GM21619 (cell line): ENCODE measurements around the gene IL2RA.

Source experiments
- ATAC-seq: cut with Tn5 transposase; IDR thresholded peaks from one replicate; pipeline ENCODE4 v1.9.1; 2021; ENCODE audit not compliant: unreplicated experiment

The IL2RA gene

DNA sequence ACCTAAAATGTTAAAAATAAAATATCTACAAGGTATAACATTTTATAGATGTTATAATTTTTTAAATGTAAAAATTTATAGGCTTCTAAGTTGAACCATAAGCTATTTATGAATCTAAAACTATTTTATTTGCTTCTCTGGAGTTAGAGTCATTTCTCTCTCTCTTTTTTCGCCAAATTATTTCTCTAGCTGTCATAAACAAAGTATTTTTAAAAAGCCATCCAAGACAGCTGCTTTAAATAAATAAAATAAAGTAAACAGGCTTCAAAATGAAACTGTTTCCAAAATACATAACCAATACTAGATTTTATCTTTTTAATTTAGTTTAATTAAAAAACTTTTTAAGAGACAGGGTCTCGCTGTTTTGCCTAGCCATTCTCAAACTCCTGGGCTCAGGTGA lies 72.4 kb downstream of the IL2RA start:
- no peak for ATAC-seq

DNA sequence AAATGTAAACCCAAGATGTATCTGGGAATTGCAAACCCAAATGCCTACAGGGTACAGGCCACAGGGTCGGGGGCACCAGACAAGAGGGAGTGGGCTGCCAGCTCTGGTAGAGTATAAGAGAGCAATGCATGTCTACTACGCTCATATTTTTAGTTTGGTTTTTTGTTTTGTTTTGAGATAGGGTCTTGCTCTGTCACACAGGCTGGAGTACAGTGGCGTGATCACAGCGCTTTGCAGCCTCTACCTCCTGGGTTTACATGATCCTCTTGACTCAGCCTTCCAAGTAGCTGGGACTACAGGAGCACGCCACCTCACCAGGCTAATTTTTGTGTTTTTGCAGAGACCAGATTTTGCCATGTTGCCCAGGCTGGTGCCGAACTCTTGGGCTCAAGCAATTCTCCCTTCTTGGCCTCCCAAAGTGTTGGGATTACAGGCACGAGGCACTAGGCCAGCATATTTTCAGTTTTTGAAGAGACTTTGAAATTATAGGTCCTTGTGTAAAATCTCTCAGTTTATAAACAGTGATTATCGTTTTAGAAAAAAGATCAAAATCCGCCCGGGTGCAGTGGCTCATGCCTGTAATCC lies 73.7 kb downstream of the IL2RA start:
- no peak for ATAC-seq

DNA sequence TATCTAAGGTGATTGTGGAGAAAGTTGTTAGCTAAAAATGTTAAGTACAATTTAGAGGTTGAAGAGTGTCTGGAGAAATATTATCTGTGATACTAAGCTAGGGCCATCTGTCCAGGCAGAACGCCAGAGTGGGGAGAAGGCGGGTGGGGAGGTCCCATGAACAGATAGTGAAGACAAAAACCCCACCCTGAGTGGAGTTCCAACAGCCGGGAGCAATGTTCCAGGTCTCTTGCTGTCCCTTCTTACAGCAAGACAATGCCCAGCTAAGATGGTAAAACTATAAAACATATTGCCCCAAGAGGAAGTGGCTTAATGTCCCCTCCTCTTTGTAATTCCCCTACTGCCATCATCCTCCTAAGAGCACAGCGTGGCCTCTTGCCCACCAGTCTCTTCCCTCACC lies 74.4 kb downstream of the IL2RA start:
- ATAC-seq = no peak

DNA sequence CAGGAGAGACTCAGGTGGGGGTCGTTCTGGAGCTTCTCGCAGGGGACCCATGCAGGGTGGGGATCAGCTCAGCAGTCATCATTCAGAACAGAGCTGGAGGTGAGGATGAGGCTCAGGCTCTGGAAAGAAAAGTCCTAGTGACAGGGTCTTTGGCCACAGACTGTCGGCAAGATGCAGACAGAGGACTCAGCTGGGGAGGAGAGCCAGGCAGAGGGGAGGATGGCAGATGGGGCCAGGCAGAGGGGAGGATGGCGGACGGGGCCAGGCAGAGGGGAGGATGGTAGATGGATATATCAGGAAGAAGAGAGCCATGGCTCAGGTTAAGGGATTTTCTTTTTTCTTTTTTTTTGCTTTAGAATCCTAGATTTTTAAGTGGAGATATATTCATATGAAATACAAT lies 77.1 kb downstream of the IL2RA start:
- ATAC-seq = no peak

DNA sequence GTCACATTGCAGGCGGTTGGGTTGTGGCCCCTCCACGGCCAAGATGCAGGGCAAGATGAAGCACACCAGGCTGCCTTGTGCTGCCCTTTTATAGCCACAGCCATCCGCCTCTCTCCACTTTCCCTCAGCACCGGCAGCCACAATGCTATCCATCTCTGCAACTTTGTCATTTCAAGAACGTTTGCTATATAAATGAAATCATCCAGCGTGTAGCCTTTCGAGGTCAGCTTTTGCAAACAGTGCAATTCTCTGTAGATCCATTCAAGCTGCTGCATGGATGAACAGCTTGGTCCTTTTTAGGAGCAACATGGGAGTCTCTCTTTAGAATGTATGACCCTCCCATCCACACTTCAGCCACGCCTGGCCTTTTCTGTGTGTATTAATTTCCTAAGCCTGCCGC lies 78.4 kb downstream of the IL2RA start:
- no peak for ATAC-seq

DNA sequence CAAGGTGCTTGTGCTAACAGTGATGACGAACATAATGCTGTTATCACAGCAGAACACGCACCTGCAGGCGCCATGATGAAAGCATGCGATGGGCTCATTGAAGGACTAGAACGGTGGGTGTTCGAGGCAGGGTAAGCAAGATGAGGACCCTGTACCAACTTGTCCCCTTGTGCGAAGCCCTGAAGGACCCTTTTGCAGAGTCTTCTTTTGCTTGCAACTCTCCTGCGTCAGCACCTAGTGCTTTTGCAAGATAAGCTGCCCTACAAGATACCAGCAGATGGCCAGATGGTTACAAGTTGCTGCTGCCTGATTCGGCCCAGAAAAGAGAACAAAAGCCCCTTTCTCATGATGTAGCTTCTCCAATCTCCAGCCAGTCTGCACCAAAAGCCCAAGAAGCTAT lies 80.6 kb downstream of the IL2RA start:
- no peak for ATAC-seq

DNA sequence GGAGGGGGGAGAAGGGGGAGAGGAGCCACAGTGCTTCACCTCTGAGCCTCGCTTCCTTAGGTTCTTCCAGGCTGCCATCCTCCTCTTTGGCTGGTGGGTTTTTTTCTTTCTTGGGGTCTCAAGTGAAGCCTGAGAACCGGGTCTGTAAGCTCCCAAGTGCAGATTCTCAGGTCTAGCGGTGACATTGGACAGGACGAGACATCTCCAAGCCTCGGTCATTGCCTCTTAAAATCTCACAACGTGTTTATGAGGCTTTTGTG lies 84.0 kb downstream of the IL2RA start:
- no peak for ATAC-seq

DNA sequence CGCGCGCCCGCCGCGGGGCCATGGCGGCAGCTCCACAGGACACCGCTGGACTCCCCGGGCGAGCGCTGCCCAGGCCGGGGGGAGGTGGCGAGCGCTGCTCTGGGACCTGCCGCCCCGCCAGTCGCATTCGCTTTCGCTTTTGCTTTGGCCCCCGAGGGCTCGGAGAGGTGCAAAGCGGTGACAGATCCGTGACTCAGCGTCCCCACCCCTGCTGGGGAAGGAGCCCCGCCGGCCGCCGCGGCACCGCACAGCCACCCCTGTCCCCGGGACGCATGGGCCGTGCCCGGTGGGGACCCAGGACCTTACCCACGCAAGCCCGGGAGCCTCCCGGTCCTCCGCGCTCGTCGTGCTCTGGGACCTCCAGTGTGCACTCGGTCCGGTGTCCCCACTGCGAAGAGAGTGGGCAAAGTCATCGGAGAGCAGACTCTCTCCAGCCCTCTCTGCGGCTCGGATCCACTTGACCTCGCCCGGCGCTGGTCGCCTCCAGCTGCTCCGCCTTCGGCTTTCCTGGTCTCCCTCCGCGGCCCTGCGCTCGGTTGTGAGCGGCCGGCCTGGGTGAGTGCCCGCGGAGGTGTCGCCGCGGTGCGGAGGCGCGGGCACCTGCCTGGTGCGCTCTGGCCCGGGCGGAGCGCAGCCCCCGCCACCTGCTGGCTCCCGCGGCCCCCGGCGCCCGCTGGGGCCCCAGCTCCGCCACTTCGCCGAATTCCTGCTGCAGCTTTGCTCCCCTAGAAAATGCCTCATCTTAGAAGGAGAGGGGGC lies 84.5 kb downstream of the IL2RA start, which contains the start of gene IL15RA:
IL15RA (minus strand) TSS at position 73 of the 759 bp plus-strand sequence; CDS start at position 22, 51 bp downstream.
- peak; percentile 60 for ATAC-seq

DNA sequence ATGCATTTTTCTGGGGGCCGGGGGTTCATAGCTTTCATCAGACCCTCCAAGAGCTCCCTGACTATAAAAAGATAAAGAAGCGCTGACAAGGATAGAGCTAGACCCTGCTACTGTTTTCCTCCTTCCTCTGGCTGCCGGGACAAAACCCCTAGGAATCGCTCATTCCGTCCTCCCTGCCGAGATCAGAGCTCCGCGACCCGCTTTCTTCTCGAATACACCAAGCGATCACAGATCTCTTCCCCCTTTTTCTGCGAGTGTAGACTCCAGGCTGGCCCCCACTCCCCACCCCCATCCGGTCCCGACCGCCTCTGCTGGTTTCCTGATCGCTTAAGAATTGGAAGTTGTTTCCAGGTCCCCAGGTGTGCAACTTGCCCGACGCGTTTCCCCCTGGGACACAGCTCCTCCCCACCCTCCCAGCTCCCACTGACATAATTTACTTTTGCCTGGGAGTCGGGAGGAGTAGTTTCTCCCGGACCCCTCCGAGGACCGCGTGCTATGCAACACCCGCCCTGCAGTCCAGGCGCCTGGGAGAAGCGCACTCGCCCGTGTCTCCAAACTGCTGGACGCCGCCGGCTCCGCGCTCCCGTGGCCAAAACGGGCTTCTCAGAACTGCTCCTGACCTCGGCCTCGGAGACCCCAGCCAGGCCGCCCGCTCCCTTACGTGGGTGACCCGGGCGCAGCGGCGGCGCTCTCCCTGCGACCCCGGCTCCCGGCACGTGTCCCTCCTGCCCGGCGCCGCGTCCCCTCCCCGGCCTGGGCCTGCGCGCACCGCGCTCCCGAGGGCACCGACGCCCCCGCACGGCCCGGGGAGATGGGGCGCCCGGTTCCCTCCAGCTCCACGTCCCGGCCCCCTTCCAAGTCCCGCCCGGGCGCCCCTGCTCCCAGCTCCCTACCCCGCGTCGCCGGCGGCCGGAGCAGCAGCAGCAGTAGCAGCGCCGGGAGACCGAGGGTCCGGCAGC lies 85.4 kb downstream of the IL2RA start:
- peak; percentile 19 for ATAC-seq

DNA sequence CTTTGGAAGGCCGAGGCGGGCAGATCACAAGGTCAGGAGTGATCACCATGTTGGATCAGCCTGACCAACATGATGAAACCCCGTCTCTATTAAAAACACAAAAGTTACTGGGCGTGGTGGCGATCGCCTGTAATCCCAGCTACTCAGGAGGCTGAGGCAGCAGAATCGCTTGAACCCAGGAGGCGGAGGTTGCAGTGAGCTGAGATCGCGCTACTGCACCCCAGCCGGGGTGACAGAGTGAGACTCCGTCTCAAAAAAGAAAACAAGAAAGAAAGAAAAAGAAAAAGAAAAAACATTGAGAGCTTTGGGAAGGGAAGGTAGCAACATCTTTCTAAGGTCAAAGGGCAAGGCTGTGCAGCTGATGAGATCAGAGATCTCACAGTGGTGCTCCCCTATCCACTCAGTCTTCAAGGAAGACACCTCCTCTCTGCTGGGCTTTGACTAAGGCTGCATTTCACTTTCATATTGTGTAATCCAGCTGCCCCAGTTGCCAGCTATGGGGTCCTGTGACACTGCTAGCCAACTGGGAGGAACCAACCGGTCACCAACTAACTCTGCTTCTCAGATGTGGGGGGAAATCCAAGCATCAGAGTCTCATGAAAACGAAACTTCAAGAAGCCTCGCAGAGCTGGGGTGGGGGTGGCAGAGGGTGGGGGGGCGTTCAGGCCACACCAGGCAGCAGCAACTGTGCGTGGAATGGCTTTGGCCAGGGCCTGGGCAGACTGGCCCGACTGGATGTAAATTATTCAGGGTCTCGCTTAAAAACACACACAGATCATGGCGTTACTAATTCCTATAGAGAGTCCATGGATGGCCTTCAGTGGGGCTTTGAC lies 86.3 kb downstream of the IL2RA start:
- ATAC-seq = peak; percentile 48

DNA sequence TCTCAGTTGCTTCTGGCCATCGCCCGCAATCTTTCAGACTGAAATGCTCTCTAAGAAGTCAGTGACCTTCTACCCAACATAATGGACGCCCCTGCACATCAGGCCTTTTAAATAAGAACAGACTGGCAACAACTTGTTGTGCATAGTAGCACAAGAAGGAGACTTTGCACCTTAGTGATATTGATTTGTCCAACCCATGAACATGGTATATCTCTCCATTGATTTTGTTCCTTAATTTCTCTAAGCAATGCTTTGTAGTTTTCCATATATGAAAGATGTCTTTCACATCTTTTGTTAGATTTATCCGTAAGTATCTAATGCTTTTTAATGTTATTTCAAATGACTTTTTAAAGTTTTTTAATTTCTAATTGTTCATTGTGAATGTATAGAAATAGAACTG lies 89.1 kb downstream of the IL2RA start:
- no peak for ATAC-seq

DNA sequence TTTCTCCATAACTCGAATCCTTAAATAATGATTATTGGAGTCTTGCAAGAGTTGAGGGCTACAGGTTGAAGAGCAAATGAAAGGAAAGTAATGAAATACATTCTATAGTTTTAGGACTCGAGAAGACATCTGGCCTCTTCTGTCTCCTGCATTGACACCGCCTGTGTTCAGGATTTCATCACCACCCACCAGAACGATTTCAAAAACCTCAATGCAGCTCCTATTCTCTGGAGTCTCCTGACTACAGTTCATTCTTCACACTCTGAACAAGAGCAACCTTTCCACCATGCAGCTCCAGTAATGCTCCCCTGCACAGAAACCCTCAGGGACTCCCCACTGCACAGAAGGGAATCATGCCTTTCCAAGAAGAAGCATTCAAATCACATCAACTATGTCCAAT lies 90.3 kb downstream of the IL2RA start:
- ATAC-seq = no peak

DNA sequence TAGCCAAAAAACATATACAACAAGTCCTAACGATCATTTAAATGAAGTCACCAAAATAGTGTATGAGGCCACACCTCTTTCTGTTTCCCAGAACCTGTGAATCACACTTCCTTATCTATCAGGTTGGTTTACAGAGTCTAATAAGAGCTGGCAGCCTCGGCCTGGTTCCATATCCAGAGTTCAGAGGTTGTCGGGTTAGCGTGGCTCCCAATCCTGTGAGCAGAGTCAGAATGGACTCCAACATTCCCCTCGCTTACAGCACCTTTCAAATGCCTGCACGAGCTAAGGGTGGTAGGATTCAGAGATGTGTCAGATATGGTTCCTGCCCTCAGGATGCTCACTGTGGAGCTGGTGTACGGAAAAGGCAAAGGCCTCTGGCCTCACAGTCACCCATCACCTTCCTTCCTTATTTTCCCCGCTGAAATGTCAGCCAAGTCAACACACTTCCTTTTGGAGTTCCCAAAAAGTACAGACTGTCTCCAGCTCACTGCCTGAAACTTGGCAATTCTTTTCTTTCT lies 90.8 kb downstream of the IL2RA start:
- peak; percentile 27 for ATAC-seq

DNA sequence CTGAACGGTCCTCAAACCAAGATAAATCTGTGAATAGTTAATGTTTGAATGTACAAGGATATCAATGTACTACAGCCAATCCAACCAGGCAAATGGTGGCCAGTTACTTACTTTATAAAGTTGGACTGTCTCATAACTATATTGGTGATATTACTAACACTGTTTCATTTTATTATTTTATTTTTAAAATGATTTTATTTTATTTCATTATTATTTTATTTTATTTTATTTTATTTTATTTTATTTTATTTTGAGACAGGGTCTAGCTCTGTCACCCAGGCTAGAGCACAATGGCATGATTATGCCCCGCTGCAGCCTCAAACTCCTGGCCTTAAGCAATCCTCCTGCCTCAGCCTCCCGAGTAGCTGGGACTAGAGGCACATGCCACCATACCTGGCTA lies 91.6 kb downstream of the IL2RA start:
- ATAC-seq = no peak

DNA sequence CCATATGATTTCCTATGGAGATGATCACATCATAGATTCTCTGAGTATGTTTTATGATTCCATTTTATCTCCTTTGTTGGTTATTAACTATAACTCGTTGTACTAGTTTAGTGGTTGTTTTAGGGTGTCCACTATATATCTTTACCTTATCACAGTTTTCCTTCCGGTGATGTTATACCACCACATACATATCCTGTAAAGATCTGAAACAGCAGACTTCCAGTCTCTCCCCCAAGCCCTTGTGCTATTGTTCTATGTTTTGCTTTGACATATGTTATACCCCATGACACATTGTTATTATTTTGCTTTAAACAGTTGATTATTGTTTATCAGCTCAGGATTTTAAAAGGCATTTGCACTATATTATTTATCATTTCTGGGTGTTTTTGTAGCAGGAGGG lies 92.1 kb downstream of the IL2RA start:
- ATAC-seq = no peak

DNA sequence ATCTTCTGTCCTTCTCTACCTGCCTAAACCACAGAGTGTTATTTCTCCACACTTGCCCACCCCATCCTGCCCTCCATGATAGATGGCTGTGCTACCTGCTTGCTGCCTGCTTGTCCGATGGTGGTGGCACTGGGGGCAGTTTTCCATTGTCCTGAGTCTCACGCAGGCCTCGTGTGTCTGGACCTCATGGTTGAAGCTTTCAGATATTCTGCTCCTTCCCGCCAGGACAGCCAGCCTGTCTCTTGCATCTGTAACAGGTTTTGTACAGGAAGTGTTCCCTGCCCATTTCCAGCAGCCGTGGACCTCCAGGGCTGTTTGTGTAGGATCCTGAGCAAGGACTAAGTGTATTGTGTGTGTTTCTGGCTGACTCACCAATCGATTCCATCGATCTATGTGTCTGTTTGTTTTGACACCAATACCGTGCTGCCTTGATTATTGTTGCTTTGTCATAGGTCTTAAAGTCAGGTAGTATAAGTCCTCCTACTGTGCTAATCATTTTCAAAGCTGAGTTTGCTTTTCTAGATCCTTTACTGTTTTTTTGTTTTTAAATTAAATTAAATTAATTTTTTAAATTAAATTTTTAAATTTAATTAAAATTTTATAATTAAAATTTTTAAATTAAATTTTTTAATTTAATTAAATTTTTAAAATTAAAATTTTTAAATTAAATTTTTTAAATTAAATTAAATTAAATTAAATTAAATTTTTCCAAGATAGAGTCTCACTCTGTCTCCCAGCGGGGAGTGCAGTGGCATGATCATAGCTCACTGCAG lies 93.3 kb downstream of the IL2RA start:
- ATAC-seq = no peak

DNA sequence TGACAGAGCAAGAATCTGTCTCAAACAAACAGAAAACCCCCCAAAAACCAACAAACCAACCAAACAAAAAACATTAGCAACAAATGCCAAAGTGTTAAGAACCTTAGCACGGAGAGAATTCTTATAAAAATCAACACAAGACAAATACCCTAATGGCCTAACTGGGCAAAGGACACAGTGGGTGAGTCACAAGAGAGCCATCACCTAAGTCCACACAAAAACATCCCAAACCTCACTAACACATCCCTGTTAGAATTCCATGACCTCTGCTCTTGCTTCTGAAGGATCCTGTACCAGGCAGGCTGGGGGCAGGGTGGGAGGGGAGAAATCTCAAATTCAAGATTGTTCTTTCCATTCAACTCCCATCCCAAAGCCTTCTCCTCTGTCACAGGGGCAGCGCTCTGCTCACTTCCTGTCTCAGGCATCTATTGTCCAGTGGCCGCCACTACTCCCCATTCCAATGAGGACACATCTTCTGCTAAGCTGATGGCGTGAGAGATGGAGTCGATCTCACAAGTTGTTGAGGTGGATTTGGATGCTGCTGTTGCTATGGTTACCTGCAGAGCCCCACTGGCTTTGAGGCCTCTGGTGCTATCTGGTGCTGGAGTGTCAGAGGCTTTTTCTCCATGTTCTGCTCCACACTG lies 94.0 kb downstream of the IL2RA start:
- no peak for ATAC-seq

DNA sequence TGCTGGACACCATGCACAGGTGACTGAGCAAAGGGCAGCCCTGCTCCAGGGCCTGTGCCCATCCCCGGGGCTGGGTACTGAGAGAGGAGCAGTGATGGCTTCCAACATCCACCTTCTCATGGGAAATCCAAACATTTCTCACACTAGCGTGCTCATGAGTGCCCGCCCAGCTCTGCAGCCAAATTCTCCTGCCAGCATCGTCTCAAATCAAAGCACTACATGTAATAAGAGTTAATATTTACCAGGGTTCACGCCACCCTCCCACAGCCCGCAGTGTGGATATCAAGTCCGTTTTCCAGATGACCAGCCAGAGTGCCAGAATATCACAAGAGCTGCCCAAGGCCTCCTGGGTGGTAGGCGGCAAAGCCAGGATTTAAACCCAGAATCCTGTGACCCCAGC lies 96.9 kb downstream of the IL2RA start:
- ATAC-seq = no peak

DNA sequence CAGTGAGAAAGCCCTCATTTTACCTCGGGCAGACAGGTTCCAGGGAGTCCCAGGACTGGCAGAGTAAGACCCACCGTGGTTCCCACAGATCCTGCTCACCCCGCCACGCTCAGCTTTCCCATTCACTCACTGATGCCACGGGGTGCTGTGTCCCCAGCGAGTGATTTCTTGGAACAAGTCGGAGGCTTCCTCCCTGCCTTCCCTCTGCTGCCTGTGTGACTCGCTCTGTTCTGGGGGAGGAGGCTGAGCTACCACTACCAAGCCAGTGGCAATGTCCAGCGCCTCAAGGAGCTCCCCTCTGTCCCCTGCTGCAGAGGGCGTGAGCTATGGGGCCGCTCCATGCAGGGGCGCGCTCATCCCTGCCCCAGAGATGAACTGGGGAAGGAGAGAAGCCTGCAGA lies 97.4 kb downstream of the IL2RA start:
- ATAC-seq = no peak

DNA sequence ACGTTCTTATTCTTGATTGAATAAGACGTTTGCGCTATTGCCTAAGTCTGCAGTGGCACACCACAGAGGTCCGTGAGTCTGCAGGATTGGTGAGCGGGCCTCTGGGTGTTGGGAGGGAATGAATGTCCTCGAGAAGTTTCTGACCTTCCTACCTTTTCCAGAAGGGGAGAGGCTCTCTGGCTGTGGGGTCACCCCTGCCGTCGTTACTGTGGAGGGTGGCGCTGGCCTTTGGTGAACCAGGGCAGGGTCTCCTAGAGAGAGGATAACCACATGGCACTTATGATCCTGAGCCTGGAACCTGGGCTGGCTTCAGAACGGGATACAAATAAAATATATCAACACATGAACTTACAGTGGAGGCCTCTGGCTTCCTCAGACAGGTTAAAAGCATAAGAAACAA lies 98.6 kb downstream of the IL2RA start:
- ATAC-seq = no peak
